Activated CD4-positive, alpha-beta T cell treated with anti-CD3 and anti-CD28 coated beads, Interleukin-2, Interleukin-6, amounts not matched to agents 100 ng/mL and 50 ng/mL, durations not matched to agents 16 hours and 8 hours (primary cell): Measurements from ENCODE around the gene AIP.
A peak's percentile ranks its signal among the peaks of the same experiment; 100 is the strongest.

ENCODE experiments used
- DNase-seq: peaks from one replicate; pipeline ENCODE4 v3.0.0-alpha.2; 2020

AIP gene

DNA sequence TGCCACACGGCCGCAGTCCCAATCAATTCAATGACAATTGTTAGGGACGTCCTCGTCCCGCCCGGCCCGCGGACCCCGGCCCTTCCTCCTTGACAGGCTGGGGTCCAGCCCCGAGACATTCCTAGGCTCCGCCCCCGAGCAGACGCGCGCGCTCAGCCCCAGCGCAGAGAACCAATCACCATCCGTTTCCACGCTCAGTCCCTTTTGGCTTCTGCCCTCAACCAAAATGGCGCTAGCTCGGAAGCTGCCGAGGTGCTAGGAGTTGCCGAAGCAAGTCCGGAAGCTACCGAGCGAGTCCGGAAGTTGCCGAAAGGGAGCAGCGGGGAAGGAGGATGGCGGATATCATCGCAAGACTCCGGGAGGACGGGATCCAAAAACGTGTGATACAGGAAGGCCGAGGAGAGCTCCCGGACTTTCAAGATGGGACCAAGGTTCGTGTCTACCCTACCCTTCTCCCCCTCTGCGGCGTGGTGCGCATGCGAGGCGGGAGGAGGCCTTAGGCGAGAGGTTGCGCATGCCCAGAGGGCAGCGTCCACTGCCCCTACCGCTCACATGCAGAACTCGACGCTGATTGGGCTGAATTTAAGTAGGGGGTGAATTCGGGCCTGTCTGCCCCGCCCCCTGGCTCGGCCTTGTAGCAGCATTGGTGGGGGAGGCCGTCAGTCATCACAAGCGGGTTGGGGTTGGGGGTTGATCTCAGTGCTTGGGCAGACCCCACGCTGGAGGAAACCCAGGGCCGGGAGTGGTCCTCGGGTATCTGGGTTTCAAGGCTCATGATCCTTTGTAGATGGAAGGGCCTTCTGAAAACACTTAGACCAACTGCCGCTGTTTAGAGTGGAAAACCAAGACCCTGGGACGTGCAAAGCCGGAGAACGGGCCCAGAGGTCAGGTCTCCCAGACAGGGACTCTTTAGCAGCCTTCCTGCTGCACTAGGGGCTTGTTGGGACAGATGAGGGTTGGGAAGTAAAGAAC lies at the start of gene AIP:
TSS of gene AIP (plus strand) at position 200 of the 972 bp plus-strand sequence. CDS start at position 333, 133 bp downstream.
- DNase-seq, result peak; percentile 99

GRCh38 chr11:67433536-67434394 lies 49.1 kb upstream of the AIP start:
- DNase-seq, result peak; percentile 38

DNA sequence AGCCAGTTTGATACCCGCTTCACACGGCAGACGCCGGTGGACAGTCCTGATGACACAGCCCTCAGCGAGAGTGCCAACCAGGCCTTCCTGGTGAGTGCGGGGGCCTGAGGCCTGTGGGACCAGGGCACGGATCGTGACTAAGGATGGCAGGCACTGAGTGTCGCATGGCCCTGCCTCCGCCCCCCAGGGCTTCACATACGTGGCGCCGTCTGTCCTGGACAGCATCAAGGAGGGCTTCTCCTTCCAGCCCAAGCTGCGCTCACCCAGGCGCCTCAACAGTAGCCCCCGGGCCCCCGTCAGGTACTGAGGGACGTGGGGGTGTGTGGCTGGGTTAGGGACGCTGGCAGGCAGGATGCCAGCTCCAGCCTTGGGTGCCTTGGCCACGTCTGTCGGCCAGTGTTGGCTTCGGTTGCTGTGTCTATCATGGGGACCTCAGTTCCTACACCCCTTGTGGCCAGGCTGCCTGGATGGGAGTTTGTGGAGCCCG lies 48.4 kb upstream of the AIP start:
- DNase-seq, result peak; percentile 55

DNA sequence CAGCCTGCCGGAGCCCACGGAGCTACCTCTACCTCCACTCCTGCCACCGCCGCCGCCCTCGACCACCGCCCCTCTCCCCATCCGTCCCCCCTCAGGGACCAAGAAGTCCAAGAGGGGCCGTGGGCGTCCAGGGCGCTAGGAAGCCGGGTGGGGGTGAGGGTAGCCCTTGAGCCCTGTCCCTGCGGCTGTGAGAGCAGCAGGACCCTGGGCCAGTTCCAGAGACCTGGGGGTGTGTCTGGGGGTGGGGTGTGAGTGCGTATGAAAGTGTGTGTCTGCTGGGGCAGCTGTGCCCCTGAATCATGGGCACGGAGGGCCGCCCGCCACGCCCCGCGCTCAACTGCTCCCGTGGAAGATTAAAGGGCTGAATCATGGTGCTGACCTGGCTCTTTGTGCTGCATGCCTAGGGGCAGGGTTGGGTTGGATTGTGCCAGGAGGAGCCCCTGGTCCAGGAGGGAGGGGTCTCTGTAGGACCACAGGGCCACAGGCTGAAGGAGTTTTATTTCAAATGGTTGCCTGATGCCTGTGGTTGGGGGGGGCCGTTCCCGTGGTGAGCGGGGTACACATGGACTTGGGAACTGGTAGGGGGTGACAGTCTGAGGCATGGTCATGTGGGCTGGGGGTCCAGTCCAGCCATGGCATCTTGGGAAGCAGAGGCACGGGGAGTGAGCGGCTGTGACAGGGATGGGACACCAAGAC lies 47.6 kb upstream of the AIP start:
- DNase-seq, result peak; percentile 47

DNA sequence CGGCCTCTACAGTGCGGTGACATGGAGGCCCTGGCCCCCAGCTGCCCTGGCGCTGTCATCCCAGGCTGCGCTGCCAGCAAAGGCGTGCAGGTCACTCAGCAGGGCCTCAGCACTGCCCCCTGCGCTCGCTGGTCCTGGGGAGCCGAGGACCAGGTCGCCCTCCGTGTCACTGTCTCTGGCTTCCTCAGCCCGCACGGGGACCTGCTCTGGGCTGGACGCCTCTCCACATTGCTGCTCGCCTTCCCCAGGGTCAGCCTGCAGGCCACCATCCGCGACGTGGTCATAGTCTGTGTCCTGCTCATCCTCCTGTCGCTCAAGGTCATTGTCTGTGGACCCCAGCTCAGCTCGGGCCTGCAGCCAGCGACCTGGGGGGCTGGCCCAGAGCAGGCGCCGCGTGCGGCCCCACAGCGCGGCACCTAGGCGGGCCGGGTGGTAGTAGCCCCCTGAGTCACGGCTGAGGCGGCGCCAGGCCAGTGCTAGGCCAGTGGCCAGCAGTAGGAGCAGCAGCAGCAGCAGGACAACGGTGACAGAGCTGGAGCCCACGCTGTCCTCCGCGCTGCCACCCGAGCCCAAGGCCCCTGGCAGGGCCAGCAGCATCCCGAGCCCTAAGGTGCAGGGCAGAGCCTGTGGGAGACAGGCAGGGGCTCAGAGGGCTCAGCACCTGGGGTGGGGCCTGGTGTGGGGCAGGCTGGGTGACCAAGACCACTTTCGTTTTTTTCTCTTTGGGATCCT lies 46.9 kb upstream of the AIP start:
- DNase-seq, result no peak

DNA sequence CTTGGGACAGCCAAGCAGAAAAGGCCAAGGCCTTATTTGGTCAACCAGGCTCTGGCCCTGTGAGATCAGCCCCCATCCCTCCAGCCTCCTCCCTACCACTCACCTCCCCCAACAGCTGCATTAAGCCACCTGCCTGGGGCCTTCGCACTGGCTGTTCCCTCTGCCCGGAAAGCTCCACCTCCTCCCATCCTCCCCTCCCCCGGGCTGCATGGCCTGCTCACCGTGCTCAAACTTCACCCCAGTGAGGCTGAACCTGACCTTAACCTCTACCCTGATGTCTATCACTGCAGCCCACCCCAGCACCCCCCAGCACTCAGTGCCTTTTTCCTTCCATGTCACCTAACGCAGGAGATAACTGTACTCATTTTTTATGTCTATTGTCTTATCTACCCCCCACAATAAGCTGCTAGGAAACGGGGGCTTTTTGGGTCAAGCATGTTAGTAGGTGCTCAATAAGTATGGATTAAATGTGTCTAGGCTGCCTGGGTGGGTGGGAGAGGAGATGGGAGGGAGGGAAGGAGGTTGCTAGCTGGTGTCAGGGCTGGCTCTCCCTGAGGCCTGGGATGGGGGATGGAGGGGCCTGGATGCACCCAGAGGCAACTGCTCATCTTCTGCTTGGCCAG lies 46.3 kb upstream of the AIP start:
- DNase-seq, result peak; percentile 91

GRCh38 chr11:67437082-67437808 lies 45.6 kb upstream of the AIP start, which contains the start of gene PTPRCAP:
Gene PTPRCAP, minus strand, starts transcription at chr11:67437682. Its CDS starts 63 bp downstream, at chr11:67437619.
- DNase-seq, result peak; percentile 84

DNA sequence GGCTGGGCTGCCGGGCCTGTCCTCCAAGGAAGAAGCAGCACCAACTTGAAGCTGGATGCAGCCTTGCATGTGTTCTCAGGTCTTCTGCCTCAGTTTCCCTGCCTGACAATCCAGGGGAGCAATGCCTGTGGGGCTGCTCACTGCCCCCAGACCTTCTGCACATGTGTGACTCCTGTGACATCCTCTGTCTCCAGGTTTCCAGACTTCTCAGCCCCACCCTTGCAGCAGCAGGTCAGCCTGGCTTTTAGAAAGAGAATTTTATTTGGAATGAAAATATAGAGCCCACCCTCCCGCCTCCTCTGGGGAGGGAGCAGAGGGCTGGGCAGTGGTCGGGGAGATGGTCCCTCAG lies 45.0 kb upstream of the AIP start:
- no peak for DNase-seq

- peak; percentile 91 for DNase-seq
Observed at GRCh38 chr11:67438158-67438902, 44.5 kb upstream of the AIP start.

GRCh38 chr11:67439321-67440228 lies 43.3 kb upstream of the AIP start:
- peak; percentile 59 for DNase-seq

- DNase-seq, result peak; percentile 58
Observed at GRCh38 chr11:67440229-67441097, 42.4 kb upstream of the AIP start.

DNA sequence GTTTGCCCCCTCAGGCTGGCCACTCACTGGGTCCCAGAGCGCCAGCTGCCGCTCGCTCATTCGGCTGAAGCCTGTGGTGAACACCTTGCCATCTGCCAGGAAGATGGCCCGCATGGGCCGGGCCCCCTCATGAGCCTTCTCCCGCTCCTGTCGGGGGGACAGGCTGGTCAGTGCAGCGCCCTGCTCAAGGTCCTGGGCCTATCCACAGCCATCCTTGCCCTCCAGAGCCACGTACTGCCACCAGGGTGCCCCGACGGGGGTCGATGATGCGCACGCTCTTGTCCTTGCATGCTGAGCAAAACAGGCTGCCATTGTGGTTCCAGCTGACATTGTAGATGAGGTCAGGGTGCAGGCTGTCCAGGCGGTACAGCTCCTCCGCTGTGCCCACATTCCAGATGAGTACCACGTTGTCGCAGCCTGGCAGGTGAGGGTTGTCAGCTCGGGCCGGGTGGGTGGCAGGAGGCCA lies 41.7 kb upstream of the AIP start:
- no peak for DNase-seq

- no peak for DNase-seq
Observed at GRCh38 chr11:67441731-67442351, 41.0 kb upstream of the AIP start.

DNA sequence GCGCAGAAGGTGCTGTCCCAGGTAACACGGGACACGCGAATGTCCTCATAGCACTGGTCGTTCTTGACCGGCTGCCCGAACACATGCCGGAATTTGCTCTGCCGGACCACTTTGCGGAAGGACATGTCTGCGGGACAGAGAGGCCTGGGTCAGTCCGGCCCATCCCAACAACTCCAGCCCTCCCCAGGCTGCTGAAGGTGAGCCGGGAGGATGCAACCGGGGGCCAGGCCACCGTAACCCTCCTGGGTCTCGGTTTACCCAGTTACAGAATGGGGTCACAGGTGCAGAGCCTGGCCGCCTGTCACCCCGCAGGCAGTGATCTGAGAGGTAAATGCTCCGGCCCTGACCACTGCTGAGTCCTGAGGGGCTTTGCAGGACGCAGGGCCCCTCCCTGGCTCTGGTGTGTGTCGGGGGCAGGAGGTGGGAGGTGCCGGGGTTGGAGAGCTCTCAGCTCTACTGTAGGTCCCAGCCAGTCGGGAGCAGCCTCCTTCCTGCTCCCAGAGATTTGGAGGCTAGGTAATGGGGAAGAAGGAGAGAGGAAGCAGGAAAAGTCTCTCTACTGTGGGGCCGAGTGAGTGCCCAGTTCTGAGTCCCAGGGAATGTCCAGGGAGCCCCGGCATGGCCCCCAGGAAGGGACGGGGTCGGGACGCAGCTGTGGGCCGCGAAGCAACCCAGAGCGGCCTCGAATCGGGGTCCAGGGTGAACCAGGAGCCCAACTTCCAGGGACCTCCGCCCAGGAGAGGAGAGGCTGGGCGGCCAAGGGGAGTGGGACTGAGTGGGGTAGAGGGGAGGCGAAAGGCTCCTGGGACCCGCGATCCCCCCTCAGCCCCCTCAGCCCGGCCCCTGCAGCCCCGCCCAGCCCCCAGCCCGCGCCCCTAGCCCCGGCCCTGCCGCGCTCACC lies 40.1 kb upstream of the AIP start:
- no peak for DNase-seq

DNA sequence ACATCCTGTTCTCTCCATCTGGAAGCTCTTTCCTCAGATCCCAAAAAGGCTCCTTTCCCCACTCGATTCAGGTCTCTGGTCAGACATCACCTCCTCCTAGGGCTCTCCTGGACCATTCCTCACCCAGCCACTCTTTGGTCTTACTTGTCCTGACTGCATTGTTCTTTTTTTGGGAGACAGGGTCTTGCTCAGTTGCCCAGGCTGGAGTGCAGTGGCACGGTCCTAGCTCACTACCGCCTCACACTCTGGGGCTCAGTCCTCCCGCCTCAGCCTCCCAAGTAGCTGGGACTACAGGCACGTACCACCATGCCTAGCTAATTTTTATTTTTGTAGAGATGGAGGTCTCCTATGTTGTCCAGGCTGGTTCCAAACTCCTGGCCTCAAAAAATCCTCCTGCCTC lies 37.3 kb upstream of the AIP start:
- no peak for DNase-seq

GRCh38 chr11:67448220-67448609 lies 34.6 kb upstream of the AIP start:
- DNase-seq, result no peak
